H9 (cell line): ENCODE data around the gene SCN2B. TPM values are rescaled to one million over a fixed set of nuclear protein-coding genes. Genes with fewer than 3 reads are reported as not detected.

ENCODE experiments used
- DNase-seq: peaks from one replicate; pipeline ENCODE4 v3.0.0-alpha.2; 2017
- H2AFZ ChIP-seq: one replicate; pipeline ENCODE4 v1.6.1; 2013; ENCODE audit warnings: mild to moderate bottlenecking, low read length, control low read depth, moderate library complexity
- H2AK5ac ChIP-seq: 2 replicates; pipeline ENCODE4 v1.6.1; 2013; ENCODE audit warnings: low read length, control low read depth, mixed read lengths; ENCODE audit not compliant: insufficient read length
- H2BK120ac ChIP-seq: one replicate; pipeline ENCODE4 v1.6.1; 2013; ENCODE audit warnings: low read depth, mild to moderate bottlenecking, low read length, control low read depth, inconsistent platforms; ENCODE audit not compliant: poor library complexity, severe bottlenecking
- H2BK12ac ChIP-seq: 2 replicates; pipeline ENCODE4 v1.6.1; 2013; ENCODE audit warnings: low read length, control low read depth, mixed read lengths, low read depth; ENCODE audit not compliant: insufficient read length
- H2BK15ac ChIP-seq: 2 replicates; pipeline ENCODE4 v1.6.1; 2013; ENCODE audit warnings: low read depth, low read length, control low read depth
- H2BK20ac ChIP-seq: one replicate; pipeline ENCODE4 v1.6.1; 2013; ENCODE audit warnings: low read depth, mild to moderate bottlenecking, low read length, control low read depth, inconsistent platforms; ENCODE audit not compliant: poor library complexity, severe bottlenecking
- H2BK5ac ChIP-seq: 2 replicates; pipeline ENCODE4 v1.6.1; 2013; ENCODE audit warnings: low read length, control low read depth, mixed read lengths; ENCODE audit not compliant: insufficient read length
- H3K14ac ChIP-seq: 2 replicates; pipeline ENCODE4 v1.6.1; 2013; ENCODE audit warnings: low read length, control low read depth; ENCODE audit not compliant: insufficient read depth
- H3K18ac ChIP-seq: 2 replicates; pipeline ENCODE4 v1.6.1; 2013; ENCODE audit warnings: low read depth, mild to moderate bottlenecking, mixed read lengths, low read length, control low read depth; ENCODE audit not compliant: insufficient read length
- H3K23ac ChIP-seq: 2 replicates; pipeline ENCODE4 v1.6.1; 2013; ENCODE audit warnings: low read length, control low read depth, mixed read lengths, low read depth; ENCODE audit not compliant: insufficient read length
- H3K23me2 ChIP-seq: 2 replicates; pipeline ENCODE4 v1.6.1; 2013; ENCODE audit warnings: low read depth, mild to moderate bottlenecking, mixed read lengths, low read length, control low read depth; ENCODE audit not compliant: insufficient read length, poor library complexity, severe bottlenecking
- H3K27ac ChIP-seq: 2 replicates; pipeline ENCODE4 v1.5.1; 2013; ENCODE audit warnings: low read length, control low read depth, mixed read lengths, low read depth; ENCODE audit not compliant: insufficient read length
- H3K27me3 ChIP-seq: 2 replicates; pipeline ENCODE4 v1.6.1; 2013; ENCODE audit warnings: low read length, control low read depth, inconsistent platforms; ENCODE audit not compliant: insufficient read depth
- H3K4ac ChIP-seq: 2 replicates; pipeline ENCODE4 v1.6.1; 2013; ENCODE audit warnings: low read depth, mild to moderate bottlenecking, control low read depth, inconsistent platforms, low read length, moderate library complexity
- H3K4me1 ChIP-seq: 2 replicates; pipeline ENCODE4 v1.6.1; 2013; ENCODE audit warnings: low read length, control low read depth, inconsistent platforms; ENCODE audit not compliant: insufficient read depth
- H3K4me2 ChIP-seq: 2 replicates; pipeline ENCODE4 v1.6.1; 2013; ENCODE audit warnings: low read length, control low read depth, mixed read lengths; ENCODE audit not compliant: insufficient read length, insufficient read depth
- H3K56ac ChIP-seq: 2 replicates; pipeline ENCODE4 v1.6.1; 2013; ENCODE audit warnings: low read depth, mild to moderate bottlenecking, mixed read lengths, low read length, control low read depth; ENCODE audit not compliant: insufficient read length
- H3K79me1 ChIP-seq: 2 replicates; pipeline ENCODE4 v1.6.1; 2013; ENCODE audit warnings: low read depth, mild to moderate bottlenecking, moderate library complexity, low read length, control low read depth, inconsistent platforms; ENCODE audit not compliant: insufficient read depth, poor library complexity, severe bottlenecking
- H3K79me2 ChIP-seq: 2 replicates; pipeline ENCODE4 v1.6.1; 2013; ENCODE audit warnings: low read length, control low read depth, inconsistent platforms; ENCODE audit not compliant: insufficient read depth
- H3K9ac ChIP-seq: 2 replicates; pipeline ENCODE4 v1.6.1; 2013; ENCODE audit warnings: low read length, control low read depth, mixed read lengths; ENCODE audit not compliant: insufficient read length; ENCODE audit errors: extremely low read depth
- H3K9me3 ChIP-seq: one replicate; pipeline ENCODE4 v1.6.1; 2013; ENCODE audit warnings: low read depth, low read length, inconsistent platforms; ENCODE audit not compliant: control insufficient read depth
- H3T11ph ChIP-seq: one replicate; pipeline ENCODE4 v1.6.1; 2013; ENCODE audit warnings: mild to moderate bottlenecking, low read length, control low read depth, inconsistent platforms
- H4K20me1 ChIP-seq: one replicate; pipeline ENCODE4 v1.6.1; 2013; ENCODE audit not compliant: control insufficient read depth, insufficient read length, insufficient read depth
- H4K5ac ChIP-seq: 2 replicates; pipeline ENCODE4 v1.6.1; 2013; ENCODE audit warnings: low read depth, mild to moderate bottlenecking, mixed read lengths, low read length, control low read depth; ENCODE audit not compliant: insufficient read length
- H4K8ac ChIP-seq: replicated peaks from 2 replicates; pipeline ENCODE4 v1.6.1; 2013; ENCODE audit warnings: low read length, control low read depth, mixed read lengths, low read depth; ENCODE audit not compliant: insufficient read length
- H4K91ac ChIP-seq: 2 replicates; pipeline ENCODE4 v1.6.1; 2013; ENCODE audit warnings: low read depth, mild to moderate bottlenecking, moderate library complexity, mixed read lengths, low read length, control low read depth; ENCODE audit not compliant: insufficient read length
- H3K27ac Mint-ChIP-seq, 3 experiments: 2 replicates in 2 of 3; 3 replicates in 1 of 3; pipeline ENCODE4 v1.8.0; 2020 to 2021; ENCODE audit warnings: mixed read lengths in 3 of 3, mild to moderate bottlenecking in 1 of 3, moderate library complexity in 1 of 3
- H3K27me3 Mint-ChIP-seq: 2 replicates; pipeline ENCODE4 v1.8.0; 2021; ENCODE audit warnings: low read depth, mild to moderate bottlenecking, moderate library complexity, mixed read lengths
- H3K36me3 Mint-ChIP-seq, 3 experiments: 2 replicates in 2 of 3; 3 replicates in 1 of 3; pipeline ENCODE4 v1.8.0; 2020 to 2021; ENCODE audit warnings: low read depth in 3 of 3, mixed read lengths in 3 of 3; ENCODE audit not compliant: insufficient read depth in 1 of 3
- H3K4me1 Mint-ChIP-seq, 2 experiments: 2 replicates each; pipeline ENCODE4 v1.8.0; 2020; ENCODE audit warnings: mixed read lengths in 2 of 2
- H3K4me3 Mint-ChIP-seq, 2 experiments: 2 replicates in 1 of 2; 3 replicates in 1 of 2; pipeline ENCODE4 v1.8.0; 2020 to 2021; ENCODE audit warnings: mild to moderate bottlenecking in 2 of 2, mixed read lengths in 2 of 2, moderate library complexity in 1 of 2
- H3K9me3 Mint-ChIP-seq, 2 experiments: 2 replicates in 1 of 2; 3 replicates in 1 of 2; pipeline ENCODE4 v1.8.0; 2020; ENCODE audit warnings: mild to moderate bottlenecking in 2 of 2, mixed read lengths in 2 of 2, moderate library complexity in 1 of 2
- CTCF ChIP-seq: fragments of 200-600 bp; sonication (generic); conservative IDR thresholded peaks from 3 replicates; pipeline ENCODE4 v1.8.0; 2021; ENCODE audit warnings: antibody characterized with exemption, mild to moderate bottlenecking
- WGBS: extraction: QIAGEN DNeasy Blood & Tissue Kit; methylation state at CpG from one replicate; pipeline ENCODE4 v1.1.7; 2013; ENCODE audit warnings: missing lambda C conversion rate, low lambda C conversion rate, mixed read lengths; ENCODE audit not compliant: insufficient read length; ENCODE audit errors: extremely low coverage; 5-methylcytosine and 5-hydroxymethylcytosine counted together
- total RNA-seq: library from RNA; stranded (reverse); gene quantifications from 2 replicates; pipeline ENCODE4 v1.2.1, GENCODE V29; 2021

The SCN2B gene
- total RNA-seq, 1 experiment from 2014 or later, result not detected

- no peak overlapping the region for H2BK120ac ChIP-seq
- Mint-ChIP-seq H3K27me3 (peaks cover 7% of the 10 kb centered on the region), H3K27ac (no peak overlapping the region), H3K36me3 (no peaks in the 10 kb centered on the region), H3K9me3 (no peaks in the 10 kb centered on the region; a peak in 1 of 5 replicates), H3K4me1 (peaks cover 35 to 36% of the 10 kb centered on the region in 2 experiments), H3K4me3 (no peak overlapping the region)
- no peaks in the 10 kb centered on the region for H3K9me3 ChIP-seq
- H3K23me2 ChIP-seq, result no peaks in the 10 kb centered on the region
- H3K18ac ChIP-seq, result no peak overlapping the region
- no peak overlapping the region for H3K9ac ChIP-seq
- H3K27me3 ChIP-seq, result no peaks in the 10 kb centered on the region
- no peak overlapping the region for H3K27ac ChIP-seq
- H3K4me1 ChIP-seq, result no peaks in the 10 kb centered on the region
- H2AK5ac ChIP-seq, result no peak overlapping the region
- H3K4me2 ChIP-seq, result no peak overlapping the region
- H4K8ac ChIP-seq, result no peak overlapping the region
- no peaks in the 10 kb centered on the region for H3K79me1 ChIP-seq
- H3K79me2 ChIP-seq, result no peaks in the 10 kb centered on the region
- H4K5ac ChIP-seq, result no peak overlapping the region
- TF ChIP-seq CTCF, result no peak
- no peak overlapping the region for H3K56ac ChIP-seq
- no peak overlapping the region for H2BK15ac ChIP-seq
- no peak overlapping the region for H3K14ac ChIP-seq
- no peak overlapping the region for H2AFZ ChIP-seq
- no CpG with 5 or more reads among the region's 6 CpGs for WGBS
- no peaks in the 10 kb centered on the region for H4K20me1 ChIP-seq
- no peak overlapping the region for H3T11ph ChIP-seq
- no peak overlapping the region for H2BK12ac ChIP-seq
- H3K23ac ChIP-seq, result no peak overlapping the region
- no peak for DNase-seq
- no peak overlapping the region for H2BK5ac ChIP-seq
- H3K4ac ChIP-seq, result no peak overlapping the region
- no peak overlapping the region for H4K91ac ChIP-seq
- no peak overlapping the region for H2BK20ac ChIP-seq
These were observed 22.7 kb upstream of the SCN2B start for GRCh38 chr11:118199135-118199534.
